H1 (cell line): ENCODE results near the gene MIEN1. TPM values are rescaled to one million over a fixed set of nuclear protein-coding genes. Genes with fewer than 3 reads are reported as not detected.

Experiments
- CHD7 ChIP-seq: fragments of 300-600 bp; sonication (generic); IDR thresholded peaks from 2 replicates; pipeline ENCODE4 v1.7.1; 2012; ENCODE audit warnings: low read length, moderate library complexity, mild to moderate bottlenecking, inconsistent platforms; ENCODE audit not compliant: insufficient replicate concordance
- GTF2F1 ChIP-seq: IDR thresholded peaks from 2 replicates; pipeline ENCODE4 v1.6.1; 2012; ENCODE audit warnings: low read depth, low read length, improper control_type of control experiment, borderline replicate concordance
- polyA plus RNA-seq, 7 experiments: library from polyadenylated mRNA; depleted of rRNA in 3 of 7; stranded (reverse) in 5 of 7; unstranded in 2 of 7; fragments of >200 nt in 5 of 7; fragments of 200-250 nt in 2 of 7; gene quantifications; 1 replicate in 5 of 7; 2 replicates in 1 of 7; 4 replicates in 1 of 7; pipeline versions ENCODE4 v1.2.1 to v1.2.3, GENCODE V29; 2011 to 2013; ENCODE audit warnings: missing spikeins in 2 of 7, mixed read lengths in 2 of 7
- total RNA-seq: library from RNA; stranded (reverse); fragmentation: NEBNext Ultra II Directional; extraction: Animal tissue kit (Norgen Biotek cat#: 25700); gene quantifications from 2 replicates; pipeline ENCODE4 v1.2.1, GENCODE V29; 2021

Gene MIEN1
- total and polyA plus RNA-seq, 2 of the 8 experiments (the other 6 are each of a cell fraction or from before 2014, with no cell fraction given) = 29.6 to 54.9 TPM

- TF ChIP-seq CHD7 (no peak), GTF2F1 (no peak)
- TF ChIP-seq, all 59 proteins: peak for 0
Measured at GRCh38 chr17:39683295-39683939, 46.9 kb downstream of the MIEN1 start (continued).
